Activated CD8-positive, alpha-beta memory T cell treated with anti-CD3 and anti-CD28 coated beads, Interleukin-2, amount 10 ng/mL, durations not matched to agents 7 days and 5 days (primary cell): Measurements from ENCODE around the gene C11orf98. TPM values are rescaled to one million over a fixed set of nuclear protein-coding genes. Genes with fewer than 3 reads are reported as not detected.
"Not testable (repeated sequence)": the region's sequence is repeated elsewhere in the genome, so short reads cannot be mapped to it uniquely, and the experiment has no call there.

Experiments used
- ATAC-seq: fragments of 150-1000 bp; cut with Tn5 transposase; one replicate; pipeline ENCODE4 v1.10.0; 2021; ENCODE audit warnings: moderate library complexity
- CTCF ChIA-PET: fragments of 350-600 bp; sonication (Branson Sonifier 250); formaldehyde crosslinking; loops from one replicate; lab custom pipeline; 2021; ENCODE audit warnings: antibody characterized with exemption; lab: Charles Lee
- DNase-seq: peaks from one replicate; pipeline ENCODE4 v3.0.0-alpha.2; 2020
- H3K27ac Mint-ChIP-seq: one replicate; pipeline ENCODE4 v1.8.0; 2021; ENCODE audit warnings: mild to moderate bottlenecking, mixed read lengths
- H3K27me3 Mint-ChIP-seq: one replicate; pipeline ENCODE4 v1.8.0; 2021; ENCODE audit warnings: mixed read lengths
- H3K36me3 Mint-ChIP-seq: one replicate; pipeline ENCODE4 v1.8.0; 2021; ENCODE audit warnings: mild to moderate bottlenecking, mixed read lengths
- H3K4me1 Mint-ChIP-seq: one replicate; pipeline ENCODE4 v1.8.0; 2021; ENCODE audit warnings: mixed read lengths
- H3K4me3 Mint-ChIP-seq: one replicate; pipeline ENCODE4 v1.8.0; 2021; ENCODE audit warnings: mild to moderate bottlenecking, moderate library complexity, mixed read lengths
- H3K9me3 Mint-ChIP-seq: one replicate; pipeline ENCODE4 v1.8.0; 2022; ENCODE audit warnings: low read depth, mixed read lengths
- total RNA-seq, 2 experiments: library from RNA; stranded (reverse); gene quantifications; one replicate each; pipeline ENCODE4 v1.2.3, GENCODE V29; 2021

The C11orf98 gene
- total RNA-seq, 2 experiments from 2014 or later, result 130 to 131 TPM

DNA sequence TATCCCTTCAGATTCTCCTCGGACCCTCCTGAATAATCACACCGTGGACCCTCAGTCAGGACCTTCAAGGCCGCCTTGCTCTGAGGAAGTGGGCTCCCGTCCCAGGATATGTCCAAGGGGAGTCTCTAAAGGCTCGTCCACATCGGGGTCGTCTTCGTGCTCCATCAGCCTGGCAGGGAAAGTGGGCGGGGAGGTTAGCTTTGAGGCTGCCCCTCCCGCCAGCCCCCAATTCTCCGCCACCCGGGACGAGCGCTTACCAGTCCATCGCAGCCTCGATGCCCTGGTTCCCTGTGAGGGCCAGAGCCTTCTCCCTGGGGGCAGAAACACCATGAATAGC is 13.4 kb upstream of the C11orf98 start:
- CTCF ChIA-PET, result interaction anchor here (3.7 kb wide), 1 partner anchor 15 kb away, joined by 42 read pairs; no protein-coding TSS in a partner anchor
- peaks cover 22% of the 10 kb centered on the region for H3K36me3 Mint-ChIP-seq
- H3K9me3 Mint-ChIP-seq, result no peaks in the 10 kb centered on the region
- peak overlapping the region; percentile 84 for H3K4me3 Mint-ChIP-seq
- H3K27ac Mint-ChIP-seq, result peak overlapping the region; percentile 90
- no peaks in the 10 kb centered on the region for H3K27me3 Mint-ChIP-seq
- DNase-seq (no peak), ATAC-seq (peak; percentile 3)
- peaks cover 37% of the 10 kb centered on the region for H3K4me1 Mint-ChIP-seq

DNA sequence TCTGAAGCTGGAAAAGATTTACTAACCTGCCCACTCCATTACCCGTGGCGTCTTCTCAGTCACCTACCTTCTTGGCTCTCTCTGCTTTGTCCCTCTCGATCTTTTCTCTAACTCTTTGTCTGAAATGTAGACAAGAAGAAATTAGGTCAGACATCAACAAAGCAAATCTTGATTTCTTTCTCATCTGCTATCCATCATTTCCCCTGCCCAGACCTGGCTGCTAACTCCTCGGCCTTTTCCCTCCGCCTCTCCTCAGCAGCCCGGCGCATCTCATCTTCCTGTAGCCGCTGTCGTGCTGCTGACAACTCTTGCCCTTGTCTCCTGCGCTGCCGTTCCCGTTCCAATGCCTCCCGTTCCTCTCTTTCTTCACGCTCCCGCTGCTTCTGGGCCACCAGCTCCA is 12.7 kb upstream of the C11orf98 start:
- no peaks in the 10 kb centered on the region for H3K9me3 Mint-ChIP-seq
- ATAC-seq (no peak), DNase-seq (no peak)
- peak overlapping the region; percentile 84 for H3K4me3 Mint-ChIP-seq
- H3K27me3 Mint-ChIP-seq, result no peaks in the 10 kb centered on the region
- CTCF ChIA-PET, result interaction anchor here (1.0 to 2.1 kb wide), 3 partner anchors 13 to 184 kb away, joined by 3 to 7 read pairs (median 5); partner anchors contain the start of genes C11orf98, CSKMT, EML3 and ROM1
- H3K27ac Mint-ChIP-seq, result peak overlapping the region; percentile 90
- peaks cover 44% of the 10 kb centered on the region for H3K4me1 Mint-ChIP-seq
- H3K36me3 Mint-ChIP-seq, result peaks cover 23% of the 10 kb centered on the region

DNA sequence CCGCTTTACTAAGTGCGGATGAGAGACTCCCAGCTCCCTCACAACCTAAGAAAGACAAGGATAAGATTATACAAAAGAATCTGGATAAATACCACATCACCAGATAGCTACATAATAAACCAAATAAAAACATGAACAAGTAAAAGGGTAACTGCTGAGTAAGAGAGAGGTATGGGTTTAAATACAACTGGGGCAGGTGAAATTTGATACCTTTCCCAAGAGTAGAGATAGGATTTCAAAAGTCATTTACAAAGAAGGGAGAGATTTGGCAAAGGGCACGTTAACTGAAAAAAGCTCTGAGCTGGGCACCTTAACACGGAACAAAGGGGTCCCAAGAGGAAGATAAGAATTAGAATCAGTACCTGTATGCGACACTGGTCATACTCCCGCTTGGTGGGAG is 12.1 kb upstream of the C11orf98 start:
- peaks cover 50% of the 10 kb centered on the region for H3K4me1 Mint-ChIP-seq
- peaks cover 25% of the 10 kb centered on the region for H3K36me3 Mint-ChIP-seq
- no peak for DNase-seq

DNA sequence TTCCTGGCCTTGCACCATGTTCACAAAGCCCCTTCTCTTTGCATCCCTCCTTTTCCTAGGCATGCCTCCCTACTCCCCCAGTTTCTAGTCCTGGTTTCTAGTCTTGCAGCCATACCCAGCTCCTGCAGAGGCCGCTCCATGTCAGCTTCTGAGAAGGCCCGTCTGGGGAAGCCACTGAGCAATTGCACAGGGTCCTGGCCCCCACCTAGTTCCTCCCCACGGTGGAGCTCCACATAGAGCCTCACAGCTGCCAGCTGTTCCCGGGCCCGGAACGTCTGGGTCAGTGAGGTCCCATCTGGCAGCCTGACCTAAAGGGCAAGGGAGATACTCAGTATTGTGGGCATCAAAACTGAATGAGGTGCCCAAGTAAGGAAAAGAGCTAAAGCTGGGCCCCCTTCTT is 11.7 kb upstream of the C11orf98 start:
- peaks cover 51% of the 10 kb centered on the region for H3K4me1 Mint-ChIP-seq
- ATAC-seq (no peak), DNase-seq (no peak)
- no peaks in the 10 kb centered on the region for H3K27me3 Mint-ChIP-seq
- H3K4me3 Mint-ChIP-seq, result no peak overlapping the region
- H3K9me3 Mint-ChIP-seq, result no peaks in the 10 kb centered on the region
- CTCF ChIA-PET, result interaction anchor here (1.0 to 2.1 kb wide), 6 partner anchors 12 to 282 kb away, joined by 3 to 7 read pairs (median 4); partner anchors contain the start of genes C11orf98, CSKMT, EML3 and ROM1
- peak overlapping the region; percentile 90 for H3K27ac Mint-ChIP-seq
- H3K36me3 Mint-ChIP-seq, result peaks cover 26% of the 10 kb centered on the region

More for the DNA sequence above, 12.1 kb upstream of the C11orf98 start:
- Mint-ChIP-seq H3K27ac (peak overlapping the region; percentile 90), H3K4me3 (peak overlapping the region; percentile 46), H3K27me3 (no peaks in the 10 kb centered on the region), H3K9me3 (no peaks in the 10 kb centered on the region)
- CTCF ChIA-PET, result interaction anchor here (1.0 to 2.1 kb wide), 5 partner anchors 12 to 204 kb away, joined by 3 to 7 read pairs (median 4); partner anchors contain the start of genes C11orf98, CSKMT, EML3 and ROM1
- no peak for ATAC-seq

DNA sequence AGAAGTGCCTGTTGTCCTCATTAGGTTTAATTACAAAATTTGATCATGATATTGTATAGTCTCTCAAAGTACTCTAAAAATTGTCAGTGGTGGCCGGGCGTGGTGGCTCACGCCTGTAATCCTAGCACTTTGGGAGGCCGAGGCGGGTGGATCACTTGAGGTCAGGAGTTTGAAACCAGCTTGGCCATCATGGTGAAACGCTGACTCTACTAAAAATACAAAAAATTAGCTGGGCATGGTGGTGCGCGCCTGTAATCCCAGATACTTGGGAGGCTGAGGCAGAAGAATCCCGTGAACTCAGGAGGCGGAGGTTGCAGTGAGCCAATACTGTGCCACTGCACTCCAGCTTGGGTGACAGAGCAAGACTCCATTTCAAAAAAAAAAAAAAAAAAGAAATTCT is 10.4 kb upstream of the C11orf98 start:
- CTCF ChIA-PET, result interaction anchor here (1.6 to 3.5 kb wide), 2 partner anchors 10 to 281 kb away, joined by 3 to 15 read pairs; partner anchors contain the start of genes C11orf98 and CSKMT
- H3K9me3 Mint-ChIP-seq, H3K27me3 Mint-ChIP-seq, DNase-seq, H3K27ac Mint-ChIP-seq, H3K4me3 Mint-ChIP-seq, ATAC-seq: not testable (repeated sequence)
- Mint-ChIP-seq H3K4me1 (peaks cover 50% of the 10 kb centered on the region), H3K36me3 (peaks cover 34% of the 10 kb centered on the region)

DNA sequence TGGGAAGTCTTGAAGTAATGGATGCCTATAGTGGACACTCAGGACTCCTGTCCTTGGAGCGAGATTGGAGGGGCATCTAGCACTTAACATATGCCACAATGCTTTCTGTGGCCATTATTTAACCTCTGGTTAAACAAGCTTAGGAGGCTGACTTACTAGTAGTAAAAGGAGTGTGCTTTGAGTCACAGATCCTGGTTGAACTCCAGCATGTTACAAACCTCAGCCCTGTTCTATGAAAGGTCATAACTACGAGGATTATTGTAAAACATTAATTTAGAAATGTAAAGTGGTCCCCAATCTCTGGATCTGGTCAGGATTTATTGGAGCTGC is 8.2 kb upstream of the C11orf98 start:
- H3K4me1 Mint-ChIP-seq, result peaks cover 60% of the 10 kb centered on the region

DNA sequence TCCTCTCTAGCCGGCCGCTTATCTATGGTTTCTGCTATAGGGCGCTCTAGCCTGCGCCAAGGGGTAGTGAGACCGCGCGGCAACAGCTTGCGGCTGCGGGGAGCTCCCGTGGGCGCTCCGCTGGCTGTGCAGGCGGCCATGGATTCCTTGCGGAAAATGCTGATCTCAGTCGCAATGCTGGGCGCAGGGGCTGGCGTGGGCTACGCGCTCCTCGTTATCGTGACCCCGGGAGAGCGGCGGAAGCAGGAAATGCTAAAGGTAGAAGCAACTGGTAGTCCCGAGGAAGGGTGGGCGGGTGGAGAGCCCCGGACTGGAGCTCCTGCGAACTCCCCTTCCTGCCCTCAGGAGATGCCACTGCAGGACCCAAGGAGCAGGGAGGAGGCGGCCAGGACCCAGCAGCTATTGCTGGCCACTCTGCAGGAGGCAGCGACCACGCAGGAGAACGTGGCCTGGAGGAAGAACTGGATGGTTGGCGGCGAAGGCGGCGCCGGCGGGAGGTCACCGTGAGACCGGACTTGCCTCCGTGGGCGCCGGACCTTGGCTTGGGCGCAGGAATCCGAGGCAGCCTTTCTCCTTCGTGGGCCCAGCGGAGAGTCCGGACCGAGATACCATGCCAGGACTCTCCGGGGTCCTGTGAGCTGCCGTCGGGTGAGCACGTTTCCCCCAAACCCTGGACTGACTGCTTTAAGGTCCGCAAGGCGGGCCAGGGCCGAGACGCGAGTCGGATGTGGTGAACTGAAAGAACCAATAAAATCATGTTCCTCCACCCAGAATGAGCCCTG is 6.8 kb upstream of the C11orf98 start, which contains the start of the genes LBHD1 and UQCC3:
Gene LBHD1 (minus strand): TSS at position 660 of the 782 bp plus-strand sequence. CDS start 2,236 bp downstream, outside the sequence.
Gene UQCC3 (plus strand): TSS at position 66 of the 782 bp plus-strand sequence. CDS start 73 bp downstream, at position 139.
- peaks cover 38% of the 10 kb centered on the region for H3K36me3 Mint-ChIP-seq
- ATAC-seq, result peak; percentile 83

More for the DNA sequence above, 8.2 kb upstream of the C11orf98 start:
- no peaks in the 10 kb centered on the region for H3K27me3 Mint-ChIP-seq
- CTCF ChIA-PET, result interaction anchor here (0.9 to 7.7 kb wide), 5 partner anchors 8 to 279 kb away, joined by 3 to 50 read pairs (median 5); partner anchors contain the start of genes C11orf98, CSKMT, TMEM179B and TUT1
- peak overlapping the region; percentile 96 for H3K27ac Mint-ChIP-seq
- ATAC-seq (no peak), DNase-seq (no peak)
- H3K4me3 Mint-ChIP-seq, result peak overlapping the region; percentile 95
- H3K36me3 Mint-ChIP-seq, result peaks cover 39% of the 10 kb centered on the region
- H3K9me3 Mint-ChIP-seq, result no peaks in the 10 kb centered on the region

DNA sequence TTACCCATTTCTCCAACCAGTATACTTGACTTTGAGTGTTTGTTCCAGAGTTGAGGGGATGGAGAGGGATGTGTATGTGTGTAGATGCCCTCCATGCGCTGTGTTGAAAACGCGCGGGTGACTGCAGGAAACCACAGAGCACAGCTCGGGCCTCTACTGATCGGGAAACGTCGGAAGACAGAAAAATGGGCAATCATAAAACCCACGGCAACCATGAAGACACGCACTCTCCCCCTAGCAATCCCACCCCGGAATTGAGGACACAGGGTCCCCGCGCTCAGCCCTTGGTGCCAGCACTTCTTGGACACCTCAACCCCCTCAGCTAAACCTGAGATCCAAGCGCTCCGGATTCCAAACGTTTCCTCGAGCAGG is 6.2 kb upstream of the C11orf98 start:
- ATAC-seq (peak; percentile 20), DNase-seq (no peak)
- peaks cover 55% of the 10 kb centered on the region for H3K4me1 Mint-ChIP-seq
- peak overlapping the region; percentile 95 for H3K4me3 Mint-ChIP-seq
- CTCF ChIA-PET, result interaction anchor here (0.7 to 7.7 kb wide), 13 partner anchors 10 to 247 kb away, joined by 3 to 50 read pairs (median 5); partner anchors contain the start of genes MTA2, TAF6L, TMEM179B and TUT1
- peaks cover 40% of the 10 kb centered on the region for H3K36me3 Mint-ChIP-seq
- peak overlapping the region; percentile 96 for H3K27ac Mint-ChIP-seq
- H3K27me3 Mint-ChIP-seq, result no peaks in the 10 kb centered on the region
- H3K9me3 Mint-ChIP-seq, result no peaks in the 10 kb centered on the region

More for the DNA sequence above, 6.8 kb upstream of the C11orf98 start, which contains the start of the genes LBHD1 and UQCC3:
- Mint-ChIP-seq H3K27ac (peak within 1 kb of the TSS; percentile 96), H3K9me3 (no peaks in the 10 kb centered on the region), H3K27me3 (no peaks in the 10 kb centered on the region), H3K4me1 (peaks cover 54% of the 10 kb centered on the region), H3K4me3 (peak within 1 kb of the TSS; percentile 95)
- DNase-seq, result peak; percentile 96
- CTCF ChIA-PET, result interaction anchor here (0.7 to 7.7 kb wide), 18 partner anchors 10 to 285 kb away, joined by 3 to 50 read pairs (median 5); partner anchors contain the start of genes INTS5, MTA2, TAF6L and TMEM179B

DNA sequence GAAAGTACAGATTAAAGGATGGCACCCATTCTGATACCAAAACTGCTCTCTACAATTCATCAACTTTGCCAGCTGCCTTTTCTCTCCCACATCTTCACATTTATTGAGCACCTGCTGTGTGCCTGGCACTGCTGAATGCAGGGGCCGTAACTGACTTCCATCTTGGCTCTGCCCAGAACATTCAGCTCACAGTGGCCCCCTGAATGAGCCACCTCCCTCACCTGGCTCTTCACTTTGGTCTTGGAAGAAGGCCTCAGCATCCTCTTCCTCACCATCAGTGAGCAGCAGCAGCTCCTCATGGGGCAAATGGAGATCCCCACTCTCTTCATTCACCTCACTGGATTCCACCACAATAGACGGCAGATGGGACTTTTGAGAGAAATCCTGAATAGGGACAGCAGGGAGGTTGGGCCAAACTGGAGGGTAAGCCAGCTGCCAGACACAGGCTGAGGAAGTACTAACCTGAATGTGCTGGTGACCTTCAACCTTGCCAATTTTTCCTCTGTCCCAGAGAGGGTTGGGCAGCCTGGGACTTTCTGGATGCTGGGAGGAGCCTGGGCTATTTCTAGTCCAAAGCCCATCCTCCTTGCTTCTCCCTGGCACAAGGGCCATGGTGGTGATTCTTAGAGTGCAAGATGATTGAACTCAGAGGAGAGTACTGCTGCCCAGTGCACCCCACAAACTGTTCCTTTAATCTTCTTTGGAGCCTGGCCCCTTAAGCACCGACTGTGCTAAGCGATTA is 4.6 kb upstream of the C11orf98 start:
- Mint-ChIP-seq H3K36me3 (peaks cover 43% of the 10 kb centered on the region), H3K9me3 (no peaks in the 10 kb centered on the region), H3K4me3 (peak overlapping the region; percentile 95), H3K4me1 (peaks cover 53% of the 10 kb centered on the region), H3K27ac (peak overlapping the region; percentile 96), H3K27me3 (no peaks in the 10 kb centered on the region)
- ATAC-seq (no peak), DNase-seq (no peak)
- CTCF ChIA-PET, result interaction anchor here (0.9 to 7.7 kb wide), 9 partner anchors 11 to 245 kb away, joined by 3 to 50 read pairs (median 5); partner anchors contain the start of gene TUT1

DNA sequence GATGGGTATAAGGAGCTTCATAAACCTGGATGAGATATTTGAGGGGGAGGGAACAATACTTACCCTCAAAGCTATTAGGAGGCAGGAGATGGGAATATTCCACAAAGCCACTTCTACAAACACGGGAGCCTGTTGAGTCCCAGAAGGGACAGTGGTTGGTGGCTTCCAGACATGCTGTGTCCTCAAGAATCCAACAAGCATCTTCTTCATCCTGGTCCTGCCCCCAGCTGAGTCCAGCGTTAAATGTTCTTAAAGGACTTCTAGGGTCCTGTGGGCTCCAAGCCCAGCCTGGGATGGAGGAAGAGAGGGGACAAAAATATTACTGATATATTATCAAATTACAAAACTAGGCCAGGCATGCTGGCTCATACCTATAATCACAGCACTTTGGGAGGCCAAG is 2.5 kb upstream of the C11orf98 start:
- no peaks in the 10 kb centered on the region for H3K9me3 Mint-ChIP-seq
- no peak for DNase-seq
- peaks cover 51% of the 10 kb centered on the region for H3K4me1 Mint-ChIP-seq
- peak overlapping the region; percentile 97 for H3K4me3 Mint-ChIP-seq
- peaks cover 49% of the 10 kb centered on the region for H3K36me3 Mint-ChIP-seq
- no peak for ATAC-seq
- H3K27ac Mint-ChIP-seq, result peak overlapping the region; percentile 95
- CTCF ChIA-PET, result interaction anchor here (0.8 to 7.7 kb wide), 6 partner anchors 12 to 124 kb away, joined by 3 to 50 read pairs (median 4); partner anchors contain the start of gene TUT1
- H3K27me3 Mint-ChIP-seq, result no peaks in the 10 kb centered on the region

DNA sequence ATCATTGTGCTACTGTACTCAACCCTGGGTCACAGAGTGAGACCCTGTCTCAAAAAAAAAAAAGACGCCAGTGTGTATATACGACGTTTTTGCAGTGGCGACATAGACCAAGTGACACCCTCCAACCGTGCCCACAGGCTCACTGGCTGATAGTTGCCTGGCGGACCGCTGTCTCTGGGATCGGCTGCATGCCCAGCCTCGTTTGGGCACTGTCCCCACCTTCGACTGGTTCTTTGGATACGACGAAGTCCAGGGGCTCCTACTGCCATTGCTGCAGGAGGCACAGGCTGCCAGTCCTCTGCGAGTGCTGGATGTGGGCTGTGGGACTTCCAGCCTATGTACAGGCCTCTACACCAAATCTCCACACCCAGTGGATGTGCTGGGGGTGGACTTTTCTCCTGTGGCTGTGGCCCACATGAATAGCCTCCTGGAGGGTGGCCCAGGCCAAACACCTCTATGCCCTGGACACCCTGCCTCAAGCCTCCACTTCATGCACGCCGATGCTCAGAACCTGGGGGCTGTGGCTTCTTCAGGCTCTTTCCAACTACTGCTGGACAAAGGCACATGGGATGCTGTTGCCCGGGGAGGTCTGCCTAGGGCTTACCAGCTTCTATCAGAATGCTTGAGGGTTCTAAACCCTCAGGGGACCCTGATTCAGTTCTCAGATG is 1.4 kb upstream of the C11orf98 start:
- ATAC-seq, result no peak
- H3K27me3 Mint-ChIP-seq, result no peaks in the 10 kb centered on the region
- H3K4me3 Mint-ChIP-seq, result peak overlapping the region; percentile 97

More for the DNA sequence above, 1.4 kb upstream of the C11orf98 start:
- peak overlapping the region; percentile 95 for H3K27ac Mint-ChIP-seq
- CTCF ChIA-PET, result interaction anchor here (0.9 to 3.2 kb wide), 6 partner anchors 8 to 87 kb away, joined by 3 to 19 read pairs (median 7); partner anchors contain the start of genes INTS5, TUT1 and ZBTB3
- DNase-seq, result no peak
- H3K9me3 Mint-ChIP-seq, result no peaks in the 10 kb centered on the region
- H3K4me1 Mint-ChIP-seq, result peaks cover 46% of the 10 kb centered on the region
- H3K36me3 Mint-ChIP-seq, result peaks cover 47% of the 10 kb centered on the region
